NCI-H1417 (cell line): ENCODE results near the gene SSTR3.

ENCODE experiments used
- DNase-seq, 3 experiments: peaks; one replicate each; lab custom pipeline; 2025; lab: John Stamatoyannopoulos, UW

SSTR3 gene

DNA sequence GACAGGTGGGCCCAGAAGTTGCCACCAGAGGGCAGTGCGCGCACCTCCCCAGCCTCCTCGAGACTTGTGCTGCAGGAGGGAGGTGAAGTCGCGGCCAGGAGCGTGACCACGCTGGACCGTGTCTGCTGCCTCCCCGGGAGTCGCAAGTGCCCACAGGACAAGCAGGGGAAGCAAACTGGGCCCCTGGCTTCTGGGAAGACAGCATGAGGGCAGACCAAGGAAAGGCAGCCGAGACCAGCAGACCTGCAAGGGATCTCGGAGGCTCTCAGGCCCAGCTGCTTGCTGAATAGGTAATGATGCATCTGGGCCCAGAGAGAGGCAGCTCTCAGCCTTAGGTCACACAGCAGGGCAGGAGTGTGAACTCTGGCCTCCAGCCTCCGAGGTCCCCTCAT is 45.6 kb downstream of the SSTR3 start:
- peak; percentile 37 to 67 (median 47) for DNase-seq

DNA sequence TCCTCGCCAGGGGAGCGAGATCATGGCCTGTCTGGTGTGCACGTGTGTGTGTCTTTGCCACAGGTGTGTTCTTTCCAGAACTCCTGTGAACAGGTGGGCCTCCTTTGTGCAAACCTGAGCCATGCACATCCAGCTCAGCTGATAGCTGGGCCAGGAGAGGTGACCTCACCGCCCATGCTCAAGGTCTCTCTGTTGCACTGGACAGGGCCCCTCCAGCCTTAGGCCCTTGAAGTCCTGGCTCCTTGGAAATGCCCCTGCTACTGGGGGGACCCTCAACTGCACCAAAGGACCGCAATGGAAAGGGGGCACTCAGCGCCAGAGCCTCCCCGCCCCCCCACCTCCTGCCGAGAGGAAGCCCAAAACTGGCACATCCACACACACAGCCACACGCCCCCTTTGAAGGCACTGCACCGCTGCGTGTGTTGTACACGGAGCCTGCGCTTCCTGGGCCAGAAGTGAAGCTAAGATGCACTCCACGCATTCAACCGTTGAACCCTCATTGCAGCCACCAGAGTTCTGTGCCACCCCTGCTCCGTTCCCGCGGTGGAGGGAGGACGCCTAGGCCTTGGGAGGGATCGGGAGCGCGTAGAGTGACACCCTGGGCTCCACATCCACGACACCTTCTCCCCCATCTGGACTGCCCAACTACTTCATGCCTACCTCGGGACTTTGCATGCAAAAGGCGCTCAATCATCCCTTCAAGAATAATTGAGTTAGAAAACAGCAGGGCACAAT is 46.2 kb downstream of the SSTR3 start:
- DNase-seq, result no peak

DNA sequence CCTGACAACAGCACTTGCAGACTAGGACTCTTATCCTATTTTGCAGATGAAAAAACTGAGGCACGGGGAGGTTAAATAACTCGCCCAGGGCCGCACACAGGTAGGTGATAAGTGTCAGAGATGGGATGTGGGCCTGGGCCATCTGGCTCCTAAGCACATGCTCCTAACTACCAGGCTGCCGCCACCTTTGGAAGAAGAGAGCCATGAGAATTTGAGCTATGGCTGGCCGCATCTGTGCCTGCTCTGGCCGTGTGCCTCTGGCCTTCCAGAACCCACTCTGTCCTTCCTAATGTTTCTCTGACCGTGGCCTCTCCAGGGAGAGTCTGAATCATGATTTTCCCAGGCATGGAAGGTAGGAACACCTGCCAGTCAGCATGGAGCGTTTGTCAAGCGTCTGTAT is 47.2 kb downstream of the SSTR3 start:
- peak in 1 of 3 experiments; percentile 1 for DNase-seq

DNA sequence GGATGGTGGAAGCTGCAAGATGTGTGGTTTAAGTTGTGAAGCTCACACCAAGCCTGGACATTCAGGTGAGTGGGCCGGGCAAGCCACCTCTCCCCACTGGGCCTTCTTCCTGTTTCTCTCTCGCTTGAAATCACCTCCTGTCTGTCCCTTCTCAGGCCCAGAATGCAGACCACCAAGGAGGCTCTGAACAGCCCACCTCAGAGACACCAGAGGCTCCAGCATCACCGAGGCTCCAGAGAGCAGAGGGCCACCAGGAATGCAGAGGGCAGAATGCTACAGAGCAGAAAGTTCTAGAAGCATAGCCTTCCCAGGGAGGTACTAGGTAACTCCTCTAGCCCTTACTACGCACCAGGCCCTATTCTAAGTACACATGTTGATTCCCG is 47.8 kb downstream of the SSTR3 start:
- DNase-seq, result no peak

DNA sequence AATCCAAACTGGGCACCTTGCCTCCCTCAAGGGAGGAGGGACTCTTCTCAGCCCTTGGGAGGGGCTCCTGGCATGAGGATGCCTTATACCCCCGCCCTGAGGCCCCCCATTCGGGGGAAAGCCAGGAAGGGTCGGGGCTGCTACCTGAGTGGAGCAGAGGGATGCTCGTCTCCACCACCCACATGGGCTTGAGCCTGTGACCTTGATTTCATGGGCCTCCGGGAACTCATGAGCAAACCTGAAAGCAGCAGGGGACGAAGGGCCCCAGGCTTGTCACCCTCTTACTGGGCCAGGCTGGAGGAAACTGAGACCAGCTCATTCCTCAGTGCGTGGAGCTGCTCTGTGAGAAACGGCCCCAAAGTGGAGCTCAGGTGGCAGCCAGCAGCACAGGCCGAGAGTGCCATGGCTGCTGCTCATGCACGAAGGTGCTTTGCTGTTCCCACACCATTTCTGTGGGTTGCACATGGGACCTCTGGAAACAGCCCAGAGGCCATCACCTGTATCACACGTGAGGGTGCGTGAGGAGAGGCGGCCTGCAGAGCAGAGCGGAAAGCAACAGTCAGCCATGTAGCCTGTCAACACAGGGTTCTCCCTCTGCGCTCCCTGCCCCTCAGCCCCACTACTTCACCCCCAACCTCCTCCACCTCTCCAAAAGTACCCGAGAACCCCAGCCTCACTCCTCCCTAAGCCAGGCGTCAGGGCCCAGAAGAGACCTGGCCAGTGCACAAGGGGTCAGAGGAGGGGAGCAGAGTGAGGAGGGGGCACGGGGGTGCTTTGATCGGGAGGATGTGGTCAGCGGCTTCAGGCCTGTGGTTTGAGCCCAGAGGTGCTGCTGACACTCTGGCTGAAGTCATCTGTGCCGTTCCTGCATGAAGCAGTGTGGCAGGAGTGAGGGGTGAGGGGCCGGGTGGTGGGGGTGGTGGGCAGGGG is 48.4 kb downstream of the SSTR3 start:
- DNase-seq, result no peak

DNA sequence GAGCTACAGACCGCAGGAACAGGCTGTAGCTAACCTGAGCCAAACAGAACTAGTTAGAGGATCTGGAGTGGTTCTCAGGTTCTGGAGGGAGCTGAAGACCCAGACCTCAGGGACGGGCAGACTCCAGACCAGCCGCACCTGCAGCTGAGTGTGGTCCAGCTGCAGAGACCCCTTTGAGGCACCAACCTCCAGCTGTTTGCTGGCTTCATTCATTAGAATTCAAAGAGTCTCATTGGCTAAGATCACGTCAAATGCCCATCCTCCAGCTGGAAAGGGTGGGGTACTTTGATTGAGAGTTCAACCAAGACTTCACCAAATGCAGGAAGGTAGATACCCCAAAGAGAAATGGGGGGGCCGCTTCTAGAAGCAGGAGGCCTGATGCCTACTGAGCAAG is 49.2 kb downstream of the SSTR3 start:
- no peak for DNase-seq

DNA sequence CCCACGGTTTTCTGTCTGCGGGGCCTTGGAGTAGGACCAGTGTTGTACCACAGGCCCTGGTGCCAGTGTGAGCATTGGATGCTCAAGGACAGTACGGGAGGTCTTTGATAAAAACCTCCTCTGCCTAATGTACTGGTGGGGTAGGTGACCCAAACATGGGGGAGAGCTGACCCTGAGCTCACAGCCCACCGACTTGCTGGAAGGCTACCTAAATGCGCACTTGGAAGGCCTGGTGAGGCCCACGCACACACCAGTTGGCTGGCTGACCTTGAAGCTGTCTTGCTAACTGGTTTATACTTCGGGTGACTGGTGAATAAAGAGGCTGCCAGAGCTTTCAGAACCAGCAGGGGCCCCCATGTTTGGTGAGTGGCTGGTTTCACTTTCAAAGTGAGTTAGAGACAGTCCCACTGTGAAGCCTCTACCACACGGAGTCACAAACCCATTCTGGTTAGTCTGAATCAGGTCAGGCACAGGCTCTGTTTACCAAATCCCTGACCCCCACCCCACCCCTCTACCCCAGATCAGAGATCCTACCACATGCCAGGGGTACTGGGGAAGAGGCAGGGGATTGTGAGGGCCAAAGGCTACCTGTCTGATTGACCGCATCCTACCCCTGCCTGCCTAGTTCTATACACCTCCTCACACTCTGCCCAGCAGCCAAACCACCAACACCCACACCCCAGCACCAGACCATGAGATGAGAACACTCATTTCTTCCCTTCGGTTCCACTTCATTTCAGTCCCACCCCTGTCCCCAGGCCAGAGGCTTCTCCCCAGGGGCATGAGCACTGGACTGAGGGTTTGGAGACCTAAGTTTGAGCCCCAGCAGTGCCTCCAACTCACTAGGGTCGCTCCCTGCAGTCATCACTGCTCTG is 49.8 kb downstream of the SSTR3 start:
- no peak for DNase-seq

DNA sequence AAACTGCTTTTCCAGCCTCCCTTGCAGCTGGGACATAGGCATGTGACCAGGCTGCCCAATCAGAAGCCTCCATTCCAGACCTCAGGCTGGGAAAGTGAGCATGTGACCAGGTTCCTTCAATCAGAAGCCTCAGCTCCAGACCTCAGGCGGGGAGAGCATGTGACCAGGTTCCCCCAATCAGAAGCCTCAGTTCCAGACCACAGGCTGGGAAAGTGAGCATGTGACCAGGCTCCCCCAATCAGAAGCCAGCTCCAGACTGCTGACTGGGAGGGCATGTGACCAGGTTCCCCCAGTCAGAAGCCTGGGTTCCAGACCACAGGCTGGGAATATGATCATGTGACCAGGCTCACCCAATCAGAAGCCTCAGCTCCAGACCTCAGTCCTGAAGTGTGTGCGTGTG is 50.8 kb downstream of the SSTR3 start:
- no peak for DNase-seq

DNA sequence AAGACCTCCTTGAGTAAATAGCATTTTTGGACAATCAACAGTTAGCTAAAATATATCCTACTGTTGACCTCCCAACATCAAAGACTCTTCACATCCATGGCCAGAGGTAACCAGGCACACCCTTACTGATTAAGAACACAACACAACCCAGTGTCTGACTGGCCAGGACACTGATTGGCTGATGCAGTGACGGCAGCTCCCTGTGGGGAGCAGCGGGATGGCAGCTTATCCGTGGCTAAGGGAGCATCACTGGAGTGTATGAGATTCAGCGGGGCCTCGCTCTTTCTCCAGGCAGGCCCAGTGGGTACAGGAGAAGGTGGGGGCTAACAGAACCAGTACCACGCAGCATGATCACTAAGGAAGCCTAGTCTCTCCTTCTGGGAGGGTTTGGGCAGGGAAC is 52.2 kb downstream of the SSTR3 start:
- DNase-seq, result no peak

DNA sequence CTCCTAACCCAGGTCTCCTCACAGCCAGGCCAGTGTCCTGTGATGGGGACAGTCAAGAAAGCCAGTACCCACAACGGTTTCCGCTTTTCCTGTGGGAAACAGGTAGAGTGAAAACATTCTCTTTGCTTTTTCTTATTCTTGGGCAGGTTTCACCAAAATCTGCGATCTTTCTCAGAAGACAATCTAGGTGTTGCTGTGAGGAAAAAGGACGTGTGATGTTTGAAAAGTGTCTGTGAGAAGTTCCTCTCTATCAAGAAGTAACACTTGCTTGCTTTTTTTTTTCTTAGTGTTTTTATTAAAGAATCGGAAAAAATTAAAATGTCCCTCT is 53.4 kb downstream of the SSTR3 start:
- DNase-seq, result no peak

DNA sequence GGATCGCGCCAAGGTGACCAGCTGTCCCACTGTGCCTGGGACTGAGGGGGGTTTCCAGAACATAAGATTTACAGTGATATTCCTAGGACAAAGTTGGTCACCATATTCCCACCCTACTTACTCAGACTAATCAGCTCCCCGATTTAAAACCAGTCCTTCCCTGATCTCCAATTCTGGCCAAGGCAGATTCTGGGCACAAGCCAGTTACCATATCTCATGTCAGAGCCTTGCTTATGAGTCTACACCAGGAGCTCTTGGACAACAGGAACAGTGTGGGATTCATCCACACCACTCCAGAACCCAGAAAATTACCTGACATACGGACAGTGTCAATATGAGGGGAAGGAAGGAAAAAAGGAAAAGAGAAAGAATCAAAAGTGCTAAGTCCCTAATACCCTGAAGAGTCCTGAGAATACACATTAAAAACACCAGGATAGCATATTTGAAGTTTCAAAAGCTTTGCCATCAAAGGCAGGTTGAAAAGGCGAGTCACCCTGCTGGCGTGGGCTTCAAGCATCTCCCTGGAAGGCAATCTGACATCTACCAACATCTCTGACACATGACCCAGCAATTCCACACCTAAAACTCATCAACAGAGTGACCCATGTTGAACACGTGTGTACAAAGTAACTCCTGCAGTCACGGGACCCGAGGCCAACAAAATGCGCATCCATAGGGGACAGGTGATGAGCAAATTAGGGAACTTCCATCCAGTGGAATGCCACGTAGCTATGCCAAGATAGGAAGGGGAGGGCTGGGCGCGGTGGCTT is 54.6 kb downstream of the SSTR3 start:
- DNase-seq, result no peak

DNA sequence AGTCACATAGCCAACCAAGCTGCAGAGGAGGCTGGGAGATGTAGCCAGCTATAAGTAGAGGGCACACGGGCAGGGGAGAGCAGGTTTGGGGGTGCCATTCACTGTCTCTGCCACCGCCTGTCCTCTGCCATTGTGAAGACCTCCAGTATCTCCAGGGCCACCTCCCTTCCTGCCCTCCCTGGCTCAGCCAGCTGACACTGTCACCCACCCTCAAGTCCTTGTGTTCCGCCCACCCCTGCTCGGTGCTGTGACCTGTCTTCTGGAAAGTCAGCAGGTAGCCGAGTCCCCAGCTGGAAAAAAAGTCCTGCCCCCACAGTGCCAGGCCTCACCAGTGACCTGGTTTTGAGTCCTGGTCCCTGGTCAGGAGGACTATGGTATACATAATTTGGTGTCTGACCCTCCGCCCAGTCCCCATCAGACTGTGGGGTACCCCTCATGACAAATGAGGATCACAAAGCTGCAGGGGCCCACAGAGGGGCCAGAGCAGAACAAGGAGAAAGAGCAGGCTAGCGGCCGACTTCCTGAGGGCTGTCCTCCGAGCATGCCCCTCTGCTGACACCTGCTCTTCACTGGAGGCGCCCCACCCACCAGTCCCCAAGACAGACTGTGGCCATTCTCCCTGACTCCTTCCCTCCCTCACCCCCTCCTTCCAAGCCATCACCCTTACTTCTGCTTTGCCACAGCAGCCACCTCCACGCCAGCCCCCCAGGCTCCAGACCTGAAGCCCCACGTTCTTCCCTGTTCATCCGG is 55.4 kb downstream of the SSTR3 start:
- DNase-seq, result no peak

DNA sequence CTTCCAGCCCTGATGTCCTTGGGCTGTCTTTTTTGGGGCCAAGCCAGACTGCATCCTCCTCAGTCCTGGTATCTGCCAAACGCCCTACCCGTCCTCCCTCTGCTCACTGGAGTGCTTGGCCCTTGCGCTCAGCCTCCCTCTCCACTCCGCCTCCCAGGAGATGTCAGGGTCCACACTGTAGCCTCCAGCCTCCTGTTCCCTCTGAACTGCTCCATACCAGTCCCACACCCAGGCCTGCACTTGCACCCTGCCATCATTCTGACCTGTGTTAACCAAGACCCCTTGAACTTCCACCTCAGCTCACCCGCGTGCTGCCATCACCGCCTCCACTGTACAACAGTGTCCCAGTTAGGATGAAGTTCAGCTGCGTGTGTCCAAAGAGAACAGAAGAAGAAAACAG is 56.3 kb downstream of the SSTR3 start:
- DNase-seq, result no peak

DNA sequence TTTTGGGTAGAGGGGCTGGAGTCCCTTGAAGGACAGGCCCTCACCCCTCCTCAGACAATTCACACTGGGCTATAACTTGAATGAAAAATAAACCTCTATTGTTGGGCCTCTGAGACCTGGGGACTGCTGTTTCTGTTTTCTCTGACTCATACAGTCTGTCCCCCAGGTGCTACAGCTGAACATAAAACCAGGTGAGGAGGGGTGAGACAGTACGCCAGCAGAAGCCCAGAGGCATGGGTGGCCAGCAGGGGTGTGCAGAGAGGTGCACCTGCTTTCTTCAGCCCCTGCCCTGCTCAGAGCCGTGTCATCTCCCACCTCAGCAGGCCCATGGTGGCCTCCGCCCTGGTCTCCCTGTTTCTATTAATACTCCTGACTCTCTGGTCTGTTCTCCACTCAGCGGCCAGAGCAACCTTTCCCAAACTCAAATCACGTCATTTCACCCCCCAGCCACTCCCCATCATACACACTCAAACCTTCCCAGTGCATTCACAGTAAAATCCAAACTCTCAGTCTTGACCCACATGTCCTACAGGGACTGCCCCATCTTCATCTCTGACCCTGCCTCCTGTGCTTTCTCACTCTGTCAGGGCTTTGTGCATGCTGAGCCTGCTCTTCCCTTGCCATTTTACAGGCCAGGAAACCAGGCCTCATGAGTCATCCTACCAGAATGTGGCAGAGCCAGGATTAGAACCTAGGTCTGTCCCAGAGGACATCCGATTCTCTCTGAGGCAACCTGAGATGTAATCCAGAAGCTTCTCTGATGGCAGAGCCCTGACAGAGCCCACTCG is 57.2 kb downstream of the SSTR3 start:
- DNase-seq, result no peak
